T-helper 2 cell (primary cell): ENCODE data around the gene KCNQ1.

Source experiments
- DNase-seq, 5 experiments: peaks; one replicate each; pipeline versions ENCODE4 v3.0.0 to v3.0.0-alpha.2; 2012 to 2022

Gene KCNQ1

DNA sequence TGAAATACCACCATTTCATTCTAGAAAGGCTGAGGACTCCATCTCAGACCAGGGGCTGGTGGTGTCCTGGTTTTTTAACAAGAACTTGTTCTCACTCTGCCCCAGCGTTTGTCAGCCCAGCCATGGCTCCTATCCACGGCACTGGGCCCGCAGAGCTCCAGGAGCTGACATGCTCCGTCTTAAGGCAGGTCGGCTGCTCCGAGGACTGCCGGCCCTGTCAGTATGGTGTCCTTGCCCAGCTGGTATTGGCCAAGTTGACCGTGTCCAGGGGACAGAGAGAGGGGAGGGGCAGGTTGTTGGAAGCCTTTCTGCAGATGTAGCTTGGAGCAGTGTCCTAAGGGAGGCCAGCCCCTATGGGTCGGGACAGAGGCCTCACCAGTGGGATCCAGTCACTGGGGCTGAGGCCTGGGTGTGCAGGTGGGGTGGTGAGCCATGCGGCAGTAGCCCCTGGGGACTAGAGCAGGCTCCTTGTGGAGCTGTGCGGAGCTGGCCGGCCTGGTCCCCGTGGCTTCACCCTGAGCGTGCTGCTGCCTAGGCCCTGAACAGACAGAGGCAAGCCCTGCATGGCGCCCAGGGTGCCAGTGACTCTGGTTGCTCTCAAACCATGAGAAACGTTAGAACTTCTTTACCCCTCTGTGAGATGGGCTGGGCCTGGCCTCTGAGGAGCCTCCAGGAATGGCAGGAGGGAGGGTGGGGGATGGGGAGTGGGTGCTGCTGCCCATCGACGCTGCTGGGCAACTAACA lies 294.9 kb downstream of the KCNQ1 start:
- DNase-seq: no peak

DNA sequence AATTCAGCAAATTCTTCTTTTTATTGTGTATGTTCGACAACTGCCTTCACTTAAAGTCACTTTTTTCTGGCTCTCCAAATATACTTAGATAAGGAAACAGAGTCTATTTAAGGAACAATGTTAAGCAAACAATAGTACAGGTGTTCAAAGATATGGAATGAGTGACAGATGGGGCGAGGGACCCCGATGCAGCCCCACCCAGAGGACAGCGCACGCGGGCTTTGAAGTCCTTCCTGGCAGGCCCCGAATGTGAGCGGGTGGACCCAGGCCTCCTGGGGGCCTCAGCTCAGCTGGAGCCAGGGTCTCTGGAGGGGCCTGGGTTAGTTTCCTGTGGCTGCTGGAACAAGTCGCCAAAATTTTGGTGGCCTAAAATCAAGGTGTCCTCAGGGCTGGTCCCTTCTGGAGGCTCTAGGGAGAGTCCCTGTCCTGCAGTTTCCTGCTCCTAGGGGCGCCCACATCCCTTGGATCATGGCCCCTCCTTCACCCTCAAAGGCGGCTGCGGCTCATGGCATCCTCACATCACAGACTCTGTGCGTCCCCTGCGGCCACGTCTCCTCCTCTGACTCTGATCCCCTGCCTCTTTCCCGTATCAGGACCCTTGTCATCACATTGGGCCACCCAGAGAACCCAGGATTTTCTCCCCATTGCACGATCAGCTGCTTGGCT lies 295.6 kb downstream of the KCNQ1 start:
- DNase-seq: no peak

GRCh38 chr11:2741006-2741376 lies 296.2 kb downstream of the KCNQ1 start:
- DNase-seq: no peak

- DNase-seq: no peak
Measured at GRCh38 chr11:2741377-2742131, 296.7 kb downstream of the KCNQ1 start.

- DNase-seq: no peak
Measured at GRCh38 chr11:2742201-2742600, 297.4 kb downstream of the KCNQ1 start.

- DNase-seq: no peak
Measured at GRCh38 chr11:2742611-2743426, 298.0 kb downstream of the KCNQ1 start.

- no peak for DNase-seq
Measured at GRCh38 chr11:2743427-2744110, 298.8 kb downstream of the KCNQ1 start.

GRCh38 chr11:2744166-2744565 lies 299.4 kb downstream of the KCNQ1 start:
- no peak for DNase-seq

DNA sequence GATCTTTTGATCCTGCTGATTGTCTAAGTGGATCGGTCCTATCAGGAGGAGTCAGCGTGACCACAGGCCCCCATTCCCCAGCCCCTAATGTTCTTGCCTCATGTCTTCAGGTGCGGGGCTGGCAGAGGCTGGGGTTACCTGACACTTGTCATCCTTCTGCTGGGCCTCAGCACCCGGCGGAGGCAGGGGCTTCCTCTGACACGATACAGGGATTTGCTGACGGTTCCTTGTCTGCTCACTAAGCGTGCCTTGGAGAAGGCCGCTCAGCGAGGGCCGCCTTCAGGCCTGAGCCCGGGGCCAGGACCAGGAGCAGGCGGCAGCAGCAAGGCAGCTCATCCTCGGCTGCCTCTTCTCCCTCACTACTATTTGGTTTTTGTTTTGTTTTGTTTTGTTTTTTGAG lies 300.7 kb downstream of the KCNQ1 start:
- DNase-seq: no peak

GRCh38 chr11:2746401-2747247 lies 301.8 kb downstream of the KCNQ1 start:
- peak in 1 of 5 experiments; percentile 1 for DNase-seq

DNA sequence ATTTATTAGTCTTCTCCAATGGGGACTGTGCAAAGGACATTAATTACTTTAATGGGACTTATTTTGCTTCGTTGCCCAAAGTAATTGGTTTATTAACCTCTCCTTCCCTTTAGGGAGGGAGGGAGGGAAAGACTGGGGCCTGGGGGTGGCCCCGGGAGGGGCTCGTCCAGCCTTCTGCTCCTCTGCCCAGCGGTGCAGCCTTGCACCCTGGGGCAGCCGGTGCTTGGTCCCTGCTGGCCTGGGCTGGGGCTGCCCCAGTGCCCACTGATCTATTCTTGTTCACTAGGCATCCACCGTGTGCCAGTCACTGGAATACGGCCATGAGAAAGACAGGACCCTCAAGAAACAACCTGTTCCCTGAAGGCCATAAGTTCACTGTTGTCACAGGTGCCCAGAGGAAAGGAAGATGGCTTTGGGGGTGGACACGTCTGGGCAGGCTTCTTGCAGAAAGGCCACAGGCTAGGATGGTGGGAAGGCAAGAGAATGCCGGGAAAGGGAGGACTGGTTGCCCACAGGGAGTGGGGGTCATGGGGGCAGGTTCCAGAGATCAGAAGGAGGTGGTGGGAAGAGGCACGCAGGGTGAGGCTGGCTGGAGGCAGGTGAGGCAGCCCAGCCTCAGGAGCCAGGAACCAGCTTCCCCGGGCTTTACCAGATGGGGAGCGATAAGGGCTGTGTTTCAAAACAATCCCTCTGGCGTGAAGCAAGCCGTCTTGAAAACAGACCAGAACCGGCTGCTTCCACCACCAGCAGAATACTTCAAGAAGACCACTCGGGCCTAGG lies 302.6 kb downstream of the KCNQ1 start:
- peak in 1 of 5 experiments; percentile 1 for DNase-seq

GRCh38 chr11:2748061-2748813 lies 303.4 kb downstream of the KCNQ1 start:
- DNase-seq: peak in 1 of 5 experiments; percentile 1

DNA sequence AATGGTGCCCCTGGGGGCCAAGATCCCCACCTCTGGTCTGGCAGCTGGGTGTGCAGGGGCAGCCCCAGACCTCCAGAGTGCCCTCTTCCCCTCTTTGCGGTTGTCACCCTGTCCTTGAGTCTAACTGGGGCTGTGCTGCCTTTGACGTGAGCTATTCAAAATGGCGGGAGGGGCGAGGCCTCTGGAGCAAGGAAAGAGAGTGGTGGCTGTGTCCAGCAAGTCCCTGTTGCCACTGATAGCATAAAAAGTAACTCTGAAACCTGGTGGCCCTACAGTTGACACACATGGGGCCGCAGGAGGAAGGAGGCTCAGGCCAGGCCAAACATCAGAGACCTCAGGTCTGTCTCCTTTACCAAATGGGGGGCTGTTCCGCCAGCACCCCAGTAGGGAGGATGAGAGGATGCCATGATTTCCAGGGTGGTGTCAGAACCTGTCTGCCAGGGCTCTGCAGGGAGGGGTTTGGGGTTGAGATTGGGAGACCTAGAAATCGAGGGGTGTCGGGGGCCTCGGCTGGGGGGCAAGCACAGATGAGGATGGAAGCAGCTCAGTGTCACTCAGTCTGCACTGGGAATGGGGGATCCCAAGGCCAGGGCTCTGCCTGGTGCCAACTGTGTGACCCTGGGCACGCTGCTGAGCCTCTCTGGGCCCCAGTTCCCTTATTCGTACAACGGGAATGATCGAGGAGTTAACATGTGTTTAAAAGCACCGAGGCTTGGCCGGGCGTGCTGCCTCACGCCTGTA lies 304.2 kb downstream of the KCNQ1 start:
- DNase-seq: peak in 1 of 5 experiments; percentile 1

GRCh38 chr11:2750101-2750681 lies 305.4 kb downstream of the KCNQ1 start:
- DNase-seq: peak in 1 of 5 experiments; percentile 0

GRCh38 chr11:2750682-2751522 lies 306.1 kb downstream of the KCNQ1 start:
- no peak for DNase-seq

GRCh38 chr11:2751523-2752203 lies 306.9 kb downstream of the KCNQ1 start:
- DNase-seq: peak in 1 of 5 experiments; percentile 2
